GM10847 (cell line): ENCODE measurements around the gene SMOC1.

Experiments
- POLR2A ChIP-seq: IDR thresholded peaks from 2 replicates; pipeline ENCODE4 v1.6.1; 2011; ENCODE audit not compliant: insufficient read length; ENCODE audit errors: extremely low read depth

The SMOC1 gene

GRCh38 chr14:70014406-70015095 lies 135.3 kb downstream of the SMOC1 start:
- no peak for TF ChIP-seq POLR2A

GRCh38 chr14:70018230-70018629 lies 139.0 kb downstream of the SMOC1 start:
- TF ChIP-seq POLR2A, result no peak

- TF ChIP-seq POLR2A, result no peak
Observed at GRCh38 chr14:70018713-70019211, 139.5 kb downstream of the SMOC1 start.

- no peak for TF ChIP-seq POLR2A
Observed at GRCh38 chr14:70019695-70020094, 140.5 kb downstream of the SMOC1 start.

- TF ChIP-seq POLR2A, result no peak
Observed at GRCh38 chr14:70020352-70021170, 141.3 kb downstream of the SMOC1 start.

GRCh38 chr14:70021548-70022220 lies 142.5 kb downstream of the SMOC1 start:
- TF ChIP-seq POLR2A, result no peak

- no peak for TF ChIP-seq POLR2A
Observed at GRCh38 chr14:70022771-70023445, 143.7 kb downstream of the SMOC1 start.

- TF ChIP-seq POLR2A, result no peak
Observed at GRCh38 chr14:70023871-70024270, 144.7 kb downstream of the SMOC1 start.

- TF ChIP-seq POLR2A, result no peak
Observed at GRCh38 chr14:70027785-70028428, 148.7 kb downstream of the SMOC1 start.

- no peak for TF ChIP-seq POLR2A
Observed at GRCh38 chr14:70029296-70030132, 150.3 kb downstream of the SMOC1 start.

GRCh38 chr14:70032016-70032415 lies 152.8 kb downstream of the SMOC1 start:
- no peak for TF ChIP-seq POLR2A

- no peak for TF ChIP-seq POLR2A
Observed at GRCh38 chr14:70032447-70032846, 153.2 kb downstream of the SMOC1 start.

- no peak for TF ChIP-seq POLR2A
Observed at GRCh38 chr14:70033116-70033515, 153.9 kb downstream of the SMOC1 start.

- no peak for TF ChIP-seq POLR2A
Observed at GRCh38 chr14:70033561-70033960, 154.3 kb downstream of the SMOC1 start.
